Stimulated activated CD4-positive, alpha-beta T cell treated with anti-CD3 and anti-CD28 coated beads, Interleukin-2, amount 100 ng/mL, for 24 hours (primary cell): Measurements from ENCODE around the gene NLRC3.
"Not testable (repeated sequence)": the region's sequence is repeated elsewhere in the genome, so short reads cannot be mapped to it uniquely, and the experiment has no call there.

Source experiments
- DNase-seq, 2 donors: peaks; one replicate each; pipeline ENCODE4 v3.0.0-alpha.2; 2020

The NLRC3 gene, protein sequence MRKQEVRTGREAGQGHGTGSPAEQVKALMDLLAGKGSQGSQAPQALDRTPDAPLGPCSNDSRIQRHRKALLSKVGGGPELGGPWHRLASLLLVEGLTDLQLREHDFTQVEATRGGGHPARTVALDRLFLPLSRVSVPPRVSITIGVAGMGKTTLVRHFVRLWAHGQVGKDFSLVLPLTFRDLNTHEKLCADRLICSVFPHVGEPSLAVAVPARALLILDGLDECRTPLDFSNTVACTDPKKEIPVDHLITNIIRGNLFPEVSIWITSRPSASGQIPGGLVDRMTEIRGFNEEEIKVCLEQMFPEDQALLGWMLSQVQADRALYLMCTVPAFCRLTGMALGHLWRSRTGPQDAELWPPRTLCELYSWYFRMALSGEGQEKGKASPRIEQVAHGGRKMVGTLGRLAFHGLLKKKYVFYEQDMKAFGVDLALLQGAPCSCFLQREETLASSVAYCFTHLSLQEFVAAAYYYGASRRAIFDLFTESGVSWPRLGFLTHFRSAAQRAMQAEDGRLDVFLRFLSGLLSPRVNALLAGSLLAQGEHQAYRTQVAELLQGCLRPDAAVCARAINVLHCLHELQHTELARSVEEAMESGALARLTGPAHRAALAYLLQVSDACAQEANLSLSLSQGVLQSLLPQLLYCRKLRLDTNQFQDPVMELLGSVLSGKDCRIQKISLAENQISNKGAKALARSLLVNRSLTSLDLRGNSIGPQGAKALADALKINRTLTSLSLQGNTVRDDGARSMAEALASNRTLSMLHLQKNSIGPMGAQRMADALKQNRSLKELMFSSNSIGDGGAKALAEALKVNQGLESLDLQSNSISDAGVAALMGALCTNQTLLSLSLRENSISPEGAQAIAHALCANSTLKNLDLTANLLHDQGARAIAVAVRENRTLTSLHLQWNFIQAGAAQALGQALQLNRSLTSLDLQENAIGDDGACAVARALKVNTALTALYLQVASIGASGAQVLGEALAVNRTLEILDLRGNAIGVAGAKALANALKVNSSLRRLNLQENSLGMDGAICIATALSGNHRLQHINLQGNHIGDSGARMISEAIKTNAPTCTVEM

DNA sequence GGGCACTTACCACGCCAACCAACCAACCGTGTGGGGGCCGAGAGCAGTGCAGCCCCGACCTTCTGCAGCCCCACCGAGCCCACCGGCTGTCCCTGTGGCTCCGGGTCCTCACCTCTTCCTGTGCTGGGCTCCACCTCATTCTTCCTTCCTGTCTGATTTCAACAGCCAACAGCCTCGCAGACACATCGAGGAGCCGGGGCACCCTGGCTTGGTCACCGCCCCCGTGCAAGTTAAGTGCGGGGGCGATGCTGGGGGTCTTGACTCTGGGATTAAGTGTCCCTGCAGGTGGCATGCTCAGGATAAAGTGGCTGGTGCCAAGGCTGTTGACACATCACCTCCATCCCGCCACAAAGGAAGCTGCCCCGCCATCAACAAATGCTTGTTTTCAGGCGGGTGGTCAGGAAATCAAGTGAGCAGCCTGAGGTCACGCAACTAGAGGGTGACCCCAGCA lies at the start of gene NLRC3:
Gene NLRC3, minus strand, starts transcription at position 102 of the 451 bp plus-strand sequence. CDS start 12,367 bp downstream, outside the sequence.
- peak; percentile 48 to 51 for DNase-seq

DNA sequence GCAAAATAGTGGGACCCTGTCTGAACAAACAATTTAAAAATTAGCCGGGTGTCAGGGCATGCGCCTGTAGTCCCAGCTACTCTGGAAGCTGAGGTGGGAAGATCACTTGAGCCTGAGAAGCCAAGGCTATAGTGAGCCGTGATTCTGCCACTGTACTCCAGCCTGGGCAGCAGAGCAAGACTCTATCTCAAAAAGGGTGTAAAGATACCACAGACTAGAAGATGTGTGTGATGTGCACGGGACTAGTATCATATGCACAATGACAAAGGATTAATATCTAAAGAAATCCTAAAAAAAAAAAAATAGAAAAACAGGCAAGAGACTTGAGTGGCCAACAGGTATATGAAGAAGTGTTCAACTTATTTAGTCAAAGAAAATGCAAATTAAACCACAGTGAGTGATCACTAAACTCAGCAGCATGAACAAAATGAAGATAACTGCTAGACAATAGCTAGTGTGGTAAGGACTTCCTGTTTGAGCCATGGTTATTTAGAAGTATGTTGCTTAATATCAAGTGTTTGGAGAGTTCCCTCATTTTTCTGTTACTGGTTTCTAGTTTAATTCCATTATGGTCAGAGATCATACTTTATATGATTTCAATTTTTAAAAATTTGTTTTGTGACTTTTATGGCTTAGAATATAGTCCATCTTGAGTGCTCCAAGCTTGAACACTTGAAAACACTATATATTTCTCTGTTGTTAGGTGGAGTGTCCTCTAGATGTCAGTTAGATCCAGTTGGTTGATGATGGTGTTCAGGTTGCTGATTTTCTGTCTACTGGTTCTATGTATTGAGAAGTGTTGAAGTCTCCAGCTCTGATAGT lies 48.9 kb upstream of the NLRC3 start:
- DNase-seq, result no peak

DNA sequence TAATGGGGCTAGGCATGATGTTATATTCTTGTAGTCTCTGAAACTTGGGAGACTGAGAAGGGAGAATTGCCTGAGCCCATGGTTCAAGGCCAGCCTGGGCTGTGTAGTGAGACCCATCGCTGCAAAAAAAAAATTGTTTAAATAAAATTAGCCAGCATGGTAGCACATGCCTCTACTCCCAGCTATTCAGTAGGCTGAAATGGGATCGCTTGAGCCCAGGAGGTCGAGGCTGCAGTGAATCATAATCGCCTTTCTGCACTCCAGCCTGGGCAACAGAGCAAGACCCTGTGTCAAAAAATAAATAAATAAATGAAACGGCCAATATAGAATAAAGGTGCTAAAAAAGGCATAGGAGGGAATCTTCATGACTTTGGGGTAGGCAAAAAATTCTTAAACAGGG lies 48.1 kb upstream of the NLRC3 start:
- DNase-seq, result no peak

DNA sequence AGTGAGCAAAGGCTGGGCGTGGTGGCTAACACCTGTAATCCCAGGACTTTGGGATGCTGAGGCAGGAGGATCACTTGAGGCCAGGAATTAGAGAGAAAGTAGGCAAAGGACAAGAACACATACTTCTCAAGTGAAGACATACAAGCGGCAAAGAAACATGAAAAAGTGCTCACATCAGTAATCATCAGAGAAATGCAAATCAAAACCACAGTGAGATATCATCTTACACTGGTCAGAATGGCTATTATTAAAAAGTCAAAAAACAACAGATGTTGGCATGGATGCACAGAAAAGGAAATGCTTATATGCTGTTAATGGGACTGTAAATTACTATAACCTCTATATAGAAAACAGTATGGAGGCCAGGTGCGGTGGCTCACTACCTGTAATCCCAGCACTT lies 46.4 kb upstream of the NLRC3 start:
- DNase-seq, result no peak

DNA sequence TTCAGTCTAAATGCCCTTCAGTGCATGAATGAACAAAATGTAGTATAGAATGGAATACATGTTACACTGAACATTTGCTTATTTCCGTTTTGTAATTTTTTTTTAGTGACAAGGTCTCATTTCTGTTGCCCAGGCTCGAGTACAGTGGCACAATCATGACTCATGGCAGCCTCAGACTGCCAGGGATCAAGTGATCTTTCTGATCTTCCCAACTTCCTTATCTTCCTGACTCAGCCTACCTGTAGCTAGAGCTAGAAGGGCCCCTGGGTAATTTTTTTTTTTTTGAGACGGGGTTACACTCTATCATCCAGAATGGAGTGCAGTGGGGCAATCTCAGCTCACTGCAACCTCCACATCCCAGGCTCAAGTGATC lies 41.6 kb upstream of the NLRC3 start:
- DNase-seq, result no peak

DNA sequence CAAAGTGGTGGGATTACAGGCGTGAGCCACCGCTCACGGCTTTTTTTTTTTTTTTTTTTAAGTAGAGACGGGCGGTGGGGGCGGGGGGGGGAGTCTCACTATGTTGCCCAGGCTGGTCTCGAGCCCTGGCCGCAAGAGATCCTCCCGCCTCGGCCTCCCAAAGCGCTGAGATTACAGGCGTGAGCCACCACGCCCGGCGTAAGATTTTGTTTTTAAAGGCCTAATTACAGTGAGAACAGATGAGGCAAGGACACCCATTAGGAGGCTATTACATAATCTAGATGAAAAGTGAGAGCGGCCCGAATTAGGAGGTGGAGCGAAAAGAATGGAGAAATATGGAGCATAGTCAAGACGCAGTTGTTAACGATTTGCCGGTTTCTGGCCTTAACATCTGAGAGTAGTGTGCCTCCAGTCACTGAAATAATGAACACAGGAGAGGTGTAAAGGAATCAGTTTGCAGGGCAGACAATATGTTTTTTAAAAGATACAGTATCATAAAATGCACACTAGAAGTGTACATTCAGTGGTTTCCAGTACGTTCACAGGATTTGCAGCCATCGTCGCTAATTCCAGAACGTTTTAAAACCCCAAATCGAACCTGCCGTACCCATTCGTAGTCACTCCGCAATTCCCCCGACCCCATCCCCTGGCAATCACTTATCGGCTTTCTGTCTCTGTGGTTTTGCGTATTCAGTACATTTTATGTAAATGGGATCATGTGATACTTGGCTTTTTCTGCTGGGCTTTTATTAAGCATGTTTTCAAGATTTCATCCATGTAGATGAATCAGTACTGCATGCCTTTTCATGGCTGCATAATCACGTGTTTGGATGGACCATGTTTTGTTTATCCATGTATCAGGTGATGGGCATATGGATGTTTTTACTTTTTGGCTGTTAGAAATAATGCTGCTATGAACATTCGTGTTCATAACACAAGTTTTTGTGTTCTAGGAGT lies 35.6 kb upstream of the NLRC3 start:
- no peak for DNase-seq

DNA sequence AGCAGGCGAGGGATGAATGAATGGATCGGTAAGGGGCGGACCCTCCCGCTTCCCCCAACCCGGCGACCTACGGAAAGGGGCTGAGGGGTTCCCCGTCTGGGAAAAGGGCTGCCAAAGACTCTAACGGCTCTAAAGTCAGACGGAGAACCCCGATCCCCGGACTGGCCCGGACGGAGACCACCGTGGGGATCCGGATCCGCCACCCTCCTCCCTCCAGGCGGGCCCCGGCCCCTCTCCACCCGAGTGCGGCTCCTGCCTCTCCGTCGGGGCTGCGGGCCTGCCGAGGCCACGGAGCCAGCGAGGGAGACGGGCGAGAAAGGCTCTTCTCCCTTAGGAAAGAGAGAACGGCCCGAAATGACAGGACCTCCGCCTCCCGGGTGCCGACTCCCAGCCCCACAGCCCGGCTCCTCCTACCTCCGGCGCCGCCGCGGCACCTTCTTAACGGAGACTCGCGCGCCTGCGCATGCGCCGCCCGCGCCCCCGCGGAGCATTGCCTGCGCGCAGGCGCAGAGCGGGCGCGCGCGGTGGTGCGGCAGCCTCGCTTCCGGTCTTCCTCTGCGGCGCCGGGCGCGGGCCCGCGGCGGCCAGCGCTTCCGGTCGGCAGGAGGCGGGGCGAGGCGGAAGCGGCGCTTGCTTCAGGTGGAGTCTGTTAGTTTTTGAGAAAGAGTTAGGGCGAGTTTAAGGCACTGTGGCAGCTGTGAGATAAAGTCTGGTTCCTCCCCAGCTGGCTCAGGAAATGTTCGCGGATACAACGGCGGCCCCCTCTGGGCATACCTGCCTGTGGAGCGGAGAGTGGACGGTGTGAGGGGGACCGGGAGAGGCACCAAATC lies 34.2 kb upstream of the NLRC3 start, which contains the start of gene SLX4:
Gene SLX4, minus strand, starts transcription at position 461 of the 830 bp plus-strand sequence. CDS start 2,642 bp downstream, outside the sequence.
- peak; percentile 91 for DNase-seq

DNA sequence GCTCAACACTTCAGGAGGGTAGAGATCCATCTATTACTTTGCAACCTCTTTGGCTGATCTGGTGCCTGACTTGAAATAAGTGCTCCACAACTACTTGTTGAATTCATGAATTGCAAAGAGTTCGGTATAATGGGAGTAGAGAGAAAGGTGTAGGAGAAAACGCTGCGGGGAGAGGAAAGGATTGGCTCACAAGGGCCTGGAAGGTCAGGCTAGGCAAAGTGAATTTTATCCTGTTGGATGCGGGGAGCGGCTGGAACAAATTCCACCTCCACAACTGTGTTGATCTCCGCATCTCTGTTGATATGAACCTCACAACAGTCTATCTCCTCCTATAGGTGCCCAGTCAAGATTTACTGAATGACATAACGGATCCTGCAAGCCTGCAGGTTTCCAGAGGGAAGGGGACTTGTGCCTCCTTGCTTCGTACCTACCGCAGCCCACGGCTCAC lies 33.5 kb upstream of the NLRC3 start:
- DNase-seq, result no peak

DNA sequence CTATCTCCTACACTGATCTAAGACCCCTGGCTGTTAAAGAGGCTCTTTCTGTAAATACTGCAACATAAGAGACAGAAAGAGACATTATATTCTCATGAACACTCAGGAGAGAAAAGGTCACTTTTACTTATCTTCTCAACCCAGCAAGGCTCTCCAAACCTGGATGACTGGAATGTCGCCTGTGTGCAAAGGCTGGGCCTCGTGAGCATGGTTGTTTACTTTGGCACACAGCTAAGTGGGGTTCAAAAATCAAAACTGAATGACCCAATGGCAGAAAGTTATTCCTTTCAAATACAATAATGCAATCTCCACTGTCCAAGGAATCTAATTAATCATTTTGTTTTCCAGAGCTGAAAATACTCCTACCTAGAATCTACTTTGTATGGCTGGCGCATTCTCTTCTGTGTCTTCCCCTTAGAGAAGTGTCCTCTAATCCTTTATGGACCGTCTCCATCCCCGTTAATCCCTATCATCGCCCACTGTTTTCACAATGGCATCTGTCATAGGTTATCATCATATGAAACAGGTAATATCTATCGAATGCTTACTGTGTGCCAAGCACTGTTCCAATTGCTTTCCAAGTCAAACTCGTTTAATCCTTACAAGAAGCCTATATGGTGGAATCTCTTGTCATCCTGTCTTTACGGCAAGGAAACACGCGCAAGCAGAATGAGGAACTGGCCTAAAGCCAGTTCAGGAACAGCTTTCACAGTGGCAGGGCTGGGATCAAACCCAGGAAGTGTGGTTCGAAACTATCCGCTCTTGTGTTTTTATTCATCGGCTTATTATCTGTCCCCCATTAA lies 32.9 kb upstream of the NLRC3 start:
- no peak for DNase-seq

DNA sequence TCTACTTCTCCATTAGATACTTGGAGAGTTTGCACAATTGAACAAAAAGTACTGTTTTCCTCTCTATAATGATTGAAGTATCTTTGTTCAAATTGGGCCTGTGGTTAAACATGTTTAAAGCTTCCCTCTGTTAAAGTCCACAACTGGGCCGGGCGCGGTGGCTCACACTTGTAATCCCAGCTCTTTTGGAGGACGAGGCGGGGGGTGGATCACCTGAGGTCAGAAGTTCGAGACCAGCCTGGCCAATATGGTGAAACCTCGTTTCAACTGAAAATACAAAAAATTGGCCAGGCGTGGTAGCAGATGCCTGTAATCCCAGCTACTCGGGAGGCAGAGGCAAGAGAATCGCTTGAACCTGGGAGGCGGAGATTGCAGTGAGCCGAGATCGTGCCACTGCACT lies 31.8 kb upstream of the NLRC3 start:
- not testable (repeated sequence) for DNase-seq

DNA sequence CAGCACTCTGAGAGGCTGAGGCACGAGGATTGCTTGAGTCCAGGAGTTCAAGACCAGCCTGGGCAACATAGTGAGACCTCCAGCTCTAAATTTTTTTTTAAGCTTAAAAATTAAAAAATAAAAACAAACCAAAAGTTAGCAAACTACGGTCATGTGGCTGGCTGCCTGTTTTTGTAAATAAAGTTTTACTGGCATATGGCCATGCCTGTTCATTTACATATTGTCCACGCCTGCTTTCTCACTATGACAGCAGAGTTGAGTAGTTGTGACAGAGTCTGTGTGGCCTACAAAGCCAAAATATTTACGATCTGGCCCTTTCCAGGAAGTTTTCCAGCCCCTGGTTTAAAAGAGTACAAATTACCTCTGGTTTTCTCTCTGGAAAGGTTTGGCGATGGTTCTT lies 30.9 kb upstream of the NLRC3 start:
- no peak for DNase-seq

DNA sequence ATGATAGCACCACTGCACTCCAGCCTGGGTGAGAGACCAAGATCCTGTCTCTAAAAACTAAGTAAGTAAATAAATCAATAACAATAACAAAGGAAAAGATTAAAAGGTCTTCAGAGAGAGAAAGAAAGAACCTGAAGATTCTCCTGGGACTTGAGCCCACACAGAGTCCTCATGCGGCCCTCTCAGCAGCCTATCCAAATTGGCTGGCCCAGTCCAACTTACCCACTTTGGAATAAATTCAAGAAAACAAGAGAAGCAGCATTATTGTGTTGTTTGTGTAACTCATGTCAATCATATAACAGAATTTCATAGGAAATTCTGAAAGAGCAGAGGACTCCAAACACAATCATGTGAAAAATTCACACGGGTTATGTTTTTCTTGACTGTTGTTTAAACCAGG lies 30.4 kb upstream of the NLRC3 start:
- DNase-seq, result no peak

DNA sequence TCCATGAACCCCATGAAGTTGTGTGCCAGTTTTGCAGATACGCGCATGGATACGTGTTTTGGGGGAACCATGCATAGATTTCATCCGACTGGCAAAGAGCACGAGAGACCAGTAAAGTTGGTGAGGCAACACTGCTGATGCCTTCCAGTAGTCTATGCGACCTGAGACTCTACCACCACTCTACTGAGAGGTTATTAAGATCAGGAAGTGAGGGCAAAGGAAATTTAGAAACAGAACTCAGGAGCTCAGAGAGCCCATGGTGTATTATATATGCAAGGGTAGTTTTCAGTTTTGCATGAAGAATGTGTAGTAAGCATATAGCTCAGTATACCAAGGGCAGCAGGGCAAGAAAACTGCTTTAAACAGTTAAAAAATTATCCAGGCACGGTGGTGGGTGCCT lies 30.0 kb upstream of the NLRC3 start:
- DNase-seq, result no peak

DNA sequence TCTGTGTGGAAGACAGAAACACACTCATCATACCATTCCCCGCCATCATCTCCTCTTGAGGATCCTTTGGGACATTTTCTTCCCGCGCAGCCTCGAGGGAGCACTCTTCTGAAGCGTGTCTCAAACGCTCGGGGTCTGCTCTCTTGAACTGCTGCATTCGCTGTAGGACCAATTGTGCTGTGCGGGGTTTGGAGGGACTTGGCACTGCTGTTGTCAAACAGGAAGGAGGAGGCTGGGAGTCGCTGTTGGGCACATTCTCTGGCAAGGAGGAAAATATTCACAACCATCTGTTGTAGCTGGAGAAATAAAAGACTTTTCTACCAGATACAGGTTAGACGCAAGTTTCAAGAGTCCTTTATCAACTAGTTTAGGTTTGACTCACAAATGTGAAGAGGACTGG lies 29.2 kb upstream of the NLRC3 start:
- DNase-seq, result no peak

DNA sequence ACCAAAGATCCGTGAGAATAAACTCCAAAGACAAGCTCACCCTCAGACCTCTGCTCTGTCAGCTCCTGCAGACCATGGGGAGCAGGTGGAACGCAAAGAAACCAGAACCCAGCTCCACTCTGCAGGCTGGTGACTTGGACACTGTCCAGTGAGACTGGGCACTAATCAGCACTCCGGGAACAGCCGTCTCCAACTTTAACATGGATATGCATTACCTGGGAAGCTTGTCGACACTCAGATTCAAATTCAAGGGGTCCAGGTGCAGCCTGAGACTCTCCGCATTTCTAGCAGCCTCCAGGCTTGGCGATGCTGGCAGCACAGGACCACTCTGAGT lies 25.1 kb upstream of the NLRC3 start:
- DNase-seq, result no peak

DNA sequence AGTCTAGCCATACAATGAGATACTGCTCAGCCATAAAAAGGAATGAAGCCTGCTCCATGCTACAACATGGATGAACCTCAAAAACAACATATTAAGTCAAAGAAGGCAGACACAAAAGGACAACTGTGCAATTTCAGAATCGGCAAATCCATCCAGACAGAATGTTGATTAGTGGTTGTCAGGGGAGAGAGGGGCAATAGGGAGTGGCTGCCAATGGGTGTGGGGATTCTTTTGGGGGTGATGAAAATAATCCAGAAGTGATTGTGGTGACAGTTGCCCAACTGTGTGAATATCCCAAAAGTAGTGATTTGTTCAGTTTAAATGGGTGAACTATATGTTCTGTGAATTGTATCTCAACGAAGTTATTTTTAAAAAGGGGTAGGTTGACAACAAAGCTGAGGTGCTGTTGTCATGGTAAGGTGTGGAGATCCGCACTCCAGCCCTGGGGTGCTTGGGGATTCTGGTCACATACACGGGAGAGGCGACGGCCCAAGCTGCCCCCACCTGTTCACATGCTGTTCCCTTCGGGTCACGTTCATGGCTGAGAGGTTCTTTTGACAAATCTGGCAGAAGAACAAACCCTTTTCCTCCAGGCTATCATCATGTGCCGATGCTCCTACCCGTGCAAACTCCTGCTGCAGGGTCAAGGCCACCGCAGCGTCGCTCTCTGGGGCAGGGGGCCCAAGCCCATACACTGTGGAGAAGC lies 24.6 kb upstream of the NLRC3 start:
- no peak for DNase-seq

DNA sequence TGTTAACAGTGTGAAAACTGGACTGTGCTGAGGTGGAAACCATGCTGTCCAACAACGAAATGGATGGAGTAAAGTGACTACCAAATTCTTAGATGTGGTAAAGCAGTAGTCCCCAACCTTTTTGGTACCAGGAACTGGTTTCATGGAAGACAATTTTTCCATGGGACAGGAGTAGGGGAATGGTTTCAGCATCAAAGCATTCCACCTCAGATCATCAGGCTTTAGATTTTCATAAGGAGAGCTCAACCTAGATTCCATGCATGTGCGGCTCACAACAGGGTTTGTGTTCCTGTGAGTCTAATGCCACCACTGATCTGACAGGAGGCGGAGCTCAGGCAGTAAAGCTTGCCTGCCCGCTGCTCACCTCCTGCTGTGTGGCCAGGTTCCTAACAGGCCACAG lies 22.7 kb upstream of the NLRC3 start:
- no peak for DNase-seq

DNA sequence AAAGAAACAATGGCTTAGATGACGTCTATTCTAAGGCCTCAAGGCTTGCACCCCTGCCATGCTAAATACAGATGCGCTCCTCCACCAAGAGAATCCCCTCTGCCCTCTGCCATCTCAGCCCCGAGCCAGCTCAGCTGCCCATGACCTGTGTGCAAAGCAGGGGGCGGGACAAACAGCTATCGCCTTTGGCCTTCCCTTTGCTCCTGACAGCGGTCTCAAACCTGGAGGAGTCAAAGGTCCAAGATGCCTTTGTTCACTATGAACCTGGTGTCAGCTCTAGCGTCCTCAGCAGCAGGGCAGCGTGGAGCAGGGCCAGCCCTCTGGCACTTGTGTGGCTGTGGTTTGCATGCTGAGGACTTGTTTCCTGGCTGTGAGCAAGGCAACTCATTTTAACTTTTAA lies 21.9 kb upstream of the NLRC3 start:
- no peak for DNase-seq

DNA sequence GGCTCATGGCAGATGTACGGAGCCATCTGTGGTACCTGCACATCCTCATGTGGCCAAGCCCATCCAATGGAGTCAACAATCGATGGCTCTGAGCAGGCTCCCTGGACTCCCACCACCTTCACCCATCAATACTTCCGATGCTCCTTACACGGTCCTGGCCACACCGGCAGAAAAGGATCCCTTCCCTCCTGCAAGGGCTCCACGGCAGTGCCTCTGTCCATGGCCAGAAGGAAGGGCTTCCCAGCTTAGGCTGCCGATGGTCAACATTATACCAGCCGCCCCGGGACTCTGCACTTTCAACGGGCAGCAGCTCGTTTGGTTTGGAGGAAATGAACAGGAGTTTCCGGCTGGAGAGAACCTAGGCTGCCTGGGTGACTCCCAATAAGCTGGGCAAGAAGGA lies 21.0 kb upstream of the NLRC3 start:
- no peak for DNase-seq
